ENCODE data around the gene LMO2.
"Not testable (repeated sequence)": the region's sequence is repeated elsewhere in the genome, so short reads cannot be mapped to it uniquely, and the experiment has no call there.

LMO2 gene

GRCh38 chr11:33891714-33892327, at the start of gene LMO2:
LMO2 (minus strand) TSS chr11:33892076; CDS start chr11:33869716, 22,360 bp downstream.
- no peak for DNase-seq (ENCODE audit: extremely low read depth in 1 of 2, low read depth in 1 of 2)

GRCh38 chr11:33940538-33940815, 48.6 kb upstream of the LMO2 start:
- DNase-seq (ENCODE audit: extremely low read depth in 1 of 2, low read depth in 1 of 2): no peak

- no peak for DNase-seq (ENCODE audit: extremely low read depth in 1 of 2, low read depth in 1 of 2)
Observed at GRCh38 chr11:33936725-33937604, 45.1 kb upstream of the LMO2 start.

- no peak for DNase-seq (ENCODE audit: extremely low read depth in 1 of 2, low read depth in 1 of 2)
Observed at GRCh38 chr11:33935461-33936456, 43.9 kb upstream of the LMO2 start.

GRCh38 chr11:33935005-33935404, 43.1 kb upstream of the LMO2 start:
- no peak for DNase-seq (ENCODE audit: extremely low read depth in 1 of 2, low read depth in 1 of 2)

- no peak for DNase-seq (ENCODE audit: extremely low read depth in 1 of 2, low read depth in 1 of 2)
Observed at GRCh38 chr11:33934450-33934849, 42.6 kb upstream of the LMO2 start.

GRCh38 chr11:33933602-33934001, 41.7 kb upstream of the LMO2 start:
- DNase-seq (ENCODE audit: extremely low read depth in 1 of 2, low read depth in 1 of 2): no peak

- DNase-seq (ENCODE audit: extremely low read depth in 1 of 2, low read depth in 1 of 2): no peak
Observed at GRCh38 chr11:33932721-33933120, 40.8 kb upstream of the LMO2 start.

- DNase-seq (ENCODE audit: extremely low read depth in 1 of 2, low read depth in 1 of 2): not testable (repeated sequence)
Observed at GRCh38 chr11:33931739-33932366, 40.0 kb upstream of the LMO2 start.

- no peak for DNase-seq (ENCODE audit: extremely low read depth in 1 of 2, low read depth in 1 of 2)
Observed at GRCh38 chr11:33931067-33931466, 39.2 kb upstream of the LMO2 start.

- DNase-seq (ENCODE audit: extremely low read depth in 1 of 2, low read depth in 1 of 2): no peak
Observed at GRCh38 chr11:33930317-33931021, 38.6 kb upstream of the LMO2 start.

- no peak for DNase-seq (ENCODE audit: extremely low read depth in 1 of 2, low read depth in 1 of 2)
Observed at GRCh38 chr11:33928564-33928963, 36.7 kb upstream of the LMO2 start.

- no peak for DNase-seq (ENCODE audit: extremely low read depth in 1 of 2, low read depth in 1 of 2)
Observed at GRCh38 chr11:33926671-33927552, 35.0 kb upstream of the LMO2 start.

GRCh38 chr11:33924341-33924740, 32.5 kb upstream of the LMO2 start:
- DNase-seq (ENCODE audit: extremely low read depth in 1 of 2, low read depth in 1 of 2): no peak

- DNase-seq (ENCODE audit: extremely low read depth in 1 of 2, low read depth in 1 of 2): no peak
Observed at GRCh38 chr11:33923626-33924025, 31.8 kb upstream of the LMO2 start.

- DNase-seq (ENCODE audit: extremely low read depth in 1 of 2, low read depth in 1 of 2): peak in 1 of 2 donors; percentile 20
Observed at GRCh38 chr11:33920838-33921613, 29.1 kb upstream of the LMO2 start.

GRCh38 chr11:33919645-33920044, 27.8 kb upstream of the LMO2 start:
- no peak for DNase-seq (ENCODE audit: extremely low read depth in 1 of 2, low read depth in 1 of 2)

GRCh38 chr11:33917402-33917801, 25.5 kb upstream of the LMO2 start:
- not testable (repeated sequence) for DNase-seq (ENCODE audit: extremely low read depth in 1 of 2, low read depth in 1 of 2)

Measured in stimulated activated CD8-positive, alpha-beta memory T cell treated with anti-CD3 and anti-CD28 coated beads, Interleukin-7, amount 100 ng/mL, for 48 hours (primary cell).